Fibroblast of skin of back (primary cell): Measurements from ENCODE around the gene ACBD6. TPM values are rescaled to one million over a fixed set of nuclear protein-coding genes. Genes with fewer than 3 reads are reported as not detected.
A peak's percentile ranks its signal among the peaks of the same experiment; 100 is the strongest.
"Not testable (repeated sequence)": the region's sequence is repeated elsewhere in the genome, so short reads cannot be mapped to it uniquely, and the experiment has no call there.

Source experiments
- DNase-seq: peaks from one replicate; pipeline ENCODE4 v3.0.0-alpha.2; 2013
- polyA plus RNA-seq, 2 experiments: library from polyadenylated mRNA; unstranded; fragments of 120-200 nt; gene quantifications; one replicate each; pipeline ENCODE4 v1.2.1, GENCODE V29; 2013; ENCODE audit not compliant: insufficient read length in 2 of 2

The ACBD6 gene, protein sequence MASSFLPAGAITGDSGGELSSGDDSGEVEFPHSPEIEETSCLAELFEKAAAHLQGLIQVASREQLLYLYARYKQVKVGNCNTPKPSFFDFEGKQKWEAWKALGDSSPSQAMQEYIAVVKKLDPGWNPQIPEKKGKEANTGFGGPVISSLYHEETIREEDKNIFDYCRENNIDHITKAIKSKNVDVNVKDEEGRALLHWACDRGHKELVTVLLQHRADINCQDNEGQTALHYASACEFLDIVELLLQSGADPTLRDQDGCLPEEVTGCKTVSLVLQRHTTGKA
- polyA plus RNA-seq (2013, experiment 1 of 2; ENCODE audit: insufficient read length), result 49.6 TPM
- 61.7 TPM for polyA plus RNA-seq (2013, experiment 2 of 2; ENCODE audit: insufficient read length)

- DNase-seq, result peak; percentile 84
Observed at GRCh38 chr1:180502361-180503279, at the start of gene ACBD6. Gene ACBD6 (minus strand): TSS chr1:180502577. CDS start chr1:180502266, 311 bp downstream.

- DNase-seq, result no peak
Observed at GRCh38 chr1:180551997-180552396, 49.6 kb upstream of the ACBD6 start.

DNA sequence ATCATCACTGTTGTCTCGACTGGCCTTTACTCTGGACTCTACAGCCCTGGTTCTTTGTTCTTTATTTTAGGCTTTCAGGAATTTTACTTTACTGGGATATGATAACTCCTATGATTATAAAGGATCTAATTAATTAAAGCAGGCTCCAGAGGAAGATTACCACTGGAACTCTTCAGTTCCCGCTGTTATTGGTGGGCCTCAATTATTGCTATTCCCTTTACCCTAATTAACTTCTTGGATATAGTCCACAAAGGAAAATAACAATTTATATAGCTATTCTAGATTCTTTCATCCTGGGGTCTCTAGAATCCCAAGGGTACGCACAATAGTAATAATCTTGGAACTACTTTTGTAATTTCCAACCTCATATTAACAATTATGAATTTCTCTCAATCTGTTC, 47.9 kb upstream of the ACBD6 start:
- DNase-seq, result no peak

DNA sequence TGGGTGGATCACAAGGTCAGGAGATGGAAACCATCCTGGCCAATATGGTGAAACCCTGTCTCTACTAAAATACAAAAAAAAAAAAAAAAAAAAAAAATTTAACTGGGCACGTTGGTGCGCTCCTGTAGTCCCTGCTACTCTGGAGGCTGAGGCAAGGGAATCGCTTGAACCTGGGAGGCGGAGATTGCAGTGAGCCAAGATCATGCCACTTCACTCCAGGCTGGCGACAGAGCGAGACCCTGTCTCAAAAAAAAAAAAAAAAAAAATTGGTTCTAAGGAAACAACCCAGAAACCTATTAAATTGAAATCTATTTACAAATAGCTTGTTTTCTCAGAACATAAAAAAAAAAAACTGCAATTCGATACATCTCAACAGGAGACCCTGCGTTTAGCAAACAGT, 47.4 kb upstream of the ACBD6 start:
- not testable (repeated sequence) for DNase-seq

DNA sequence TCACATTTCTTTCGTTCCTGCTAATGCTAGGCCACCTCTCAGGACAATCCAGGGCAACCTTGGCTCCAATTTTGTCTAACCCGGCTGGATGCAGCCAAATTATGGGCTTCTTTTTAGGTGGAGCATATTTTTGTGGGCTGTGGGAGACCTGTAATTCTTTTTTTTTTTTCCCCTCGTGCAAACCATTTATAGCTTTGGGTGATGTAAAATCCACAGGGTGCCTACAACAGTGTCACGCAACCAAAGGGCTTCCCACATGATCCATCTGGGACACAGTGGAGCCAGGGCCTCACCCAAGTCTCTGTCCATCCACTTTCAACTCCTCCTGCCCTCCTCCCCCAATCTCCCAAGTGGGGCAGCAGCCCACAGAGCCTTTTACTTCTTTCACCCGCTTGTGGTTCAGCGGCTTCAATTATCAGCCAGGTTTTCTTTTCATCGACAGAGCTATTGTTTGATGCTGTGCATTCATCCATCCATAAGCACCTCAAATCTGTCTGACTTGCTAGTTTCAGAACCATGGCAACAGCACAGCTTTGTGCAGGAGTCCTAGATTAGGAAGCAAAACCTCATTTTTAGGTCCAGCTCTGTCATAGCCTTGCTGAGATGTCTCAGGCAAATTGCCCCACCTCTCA, 46.4 kb upstream of the ACBD6 start:
- no peak for DNase-seq

GRCh38 chr1:180545991-180546390, 43.6 kb upstream of the ACBD6 start:
- no peak for DNase-seq

GRCh38 chr1:180544050-180544449, 41.7 kb upstream of the ACBD6 start:
- no peak for DNase-seq

DNA sequence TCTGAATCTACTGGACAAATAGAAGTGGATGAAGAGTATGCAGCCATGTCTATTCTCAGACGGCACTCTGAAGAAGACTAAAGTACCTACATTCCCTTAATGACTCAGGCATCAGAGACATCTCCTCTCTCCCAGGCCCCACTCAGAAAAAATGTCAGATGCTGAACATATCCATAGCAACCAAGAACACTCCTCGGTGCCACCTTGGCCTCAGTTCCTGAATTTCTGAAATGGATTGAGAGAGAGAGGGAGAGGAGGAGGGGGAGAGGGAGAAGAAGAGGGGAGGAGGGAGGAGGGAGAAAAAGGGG, 40.4 kb upstream of the ACBD6 start:
- peak; percentile 66 for DNase-seq

DNA sequence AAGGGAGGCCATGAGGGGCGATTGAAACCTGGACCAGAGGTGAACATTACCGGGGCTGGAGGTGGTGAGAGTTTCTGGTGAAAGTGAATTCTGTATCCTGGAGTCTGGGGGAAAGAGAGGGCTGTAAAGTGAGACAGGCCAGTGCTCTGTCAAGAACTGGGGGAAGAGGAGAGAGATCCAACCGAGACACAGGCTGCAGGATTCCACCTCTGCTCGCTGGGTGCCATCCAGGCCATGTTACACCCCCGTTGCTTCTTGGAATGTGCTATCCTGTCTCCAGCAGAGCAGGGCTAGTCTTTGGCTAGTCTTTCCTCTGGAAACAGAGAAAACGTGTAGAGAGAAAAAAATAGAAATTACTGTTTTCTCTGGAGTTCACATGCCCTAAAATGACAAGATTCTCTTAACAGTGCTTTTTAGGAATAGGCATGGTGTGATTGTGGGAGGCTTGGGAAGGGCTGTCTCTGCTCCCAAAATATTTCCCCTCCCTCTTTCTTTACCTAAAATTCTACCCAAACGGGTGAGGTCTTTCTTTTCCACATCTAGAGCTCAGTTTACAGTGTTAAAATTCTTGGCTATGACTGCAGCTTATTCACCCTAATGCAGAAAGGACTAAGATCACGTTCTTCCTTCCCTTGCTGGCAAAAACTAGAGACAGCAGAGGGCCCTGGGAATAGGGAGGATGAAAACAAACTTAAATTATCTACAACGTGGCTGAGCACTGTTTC, 39.9 kb upstream of the ACBD6 start:
- peak; percentile 34 for DNase-seq

DNA sequence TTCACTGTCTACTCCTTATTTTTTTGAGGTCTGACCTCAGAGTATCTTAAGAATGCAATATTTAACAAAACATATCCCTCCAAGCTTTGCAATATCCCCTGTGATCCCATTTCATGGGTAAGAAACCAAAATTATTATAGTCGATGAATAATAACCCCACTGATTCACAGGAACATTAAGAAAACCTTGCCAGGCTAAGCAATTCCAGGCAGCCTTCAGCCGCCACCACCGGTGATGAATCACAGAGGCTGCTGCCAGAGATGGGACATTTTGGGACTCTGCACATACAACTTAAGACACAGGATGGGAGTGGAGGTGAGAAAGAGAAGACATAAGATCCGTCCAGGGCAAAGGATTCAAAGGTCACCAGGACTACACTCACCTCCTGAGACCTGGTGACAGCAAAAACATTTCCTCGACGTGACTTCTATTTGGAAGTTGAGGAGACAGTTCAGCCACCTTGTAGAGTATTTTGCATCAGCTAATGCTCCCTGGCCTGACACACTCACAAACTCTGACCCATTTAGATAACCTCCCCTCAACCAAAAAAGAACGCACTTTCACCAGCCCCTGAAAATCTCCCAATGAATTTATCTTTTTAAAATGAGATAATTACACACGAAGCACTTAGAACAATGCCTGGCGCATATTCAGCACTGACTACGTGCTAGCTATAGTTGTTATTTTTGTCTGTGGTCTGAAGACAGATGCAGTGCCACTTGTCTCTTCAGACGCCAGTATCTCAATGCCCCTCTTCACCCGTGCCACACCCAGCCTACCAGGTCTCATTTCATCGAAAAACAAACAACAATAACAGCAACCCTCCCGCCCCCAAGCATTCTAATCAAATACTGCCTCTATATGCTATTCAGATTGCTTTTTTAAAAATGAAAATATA, 38.6 kb upstream of the ACBD6 start:
- peak; percentile 79 for DNase-seq

DNA sequence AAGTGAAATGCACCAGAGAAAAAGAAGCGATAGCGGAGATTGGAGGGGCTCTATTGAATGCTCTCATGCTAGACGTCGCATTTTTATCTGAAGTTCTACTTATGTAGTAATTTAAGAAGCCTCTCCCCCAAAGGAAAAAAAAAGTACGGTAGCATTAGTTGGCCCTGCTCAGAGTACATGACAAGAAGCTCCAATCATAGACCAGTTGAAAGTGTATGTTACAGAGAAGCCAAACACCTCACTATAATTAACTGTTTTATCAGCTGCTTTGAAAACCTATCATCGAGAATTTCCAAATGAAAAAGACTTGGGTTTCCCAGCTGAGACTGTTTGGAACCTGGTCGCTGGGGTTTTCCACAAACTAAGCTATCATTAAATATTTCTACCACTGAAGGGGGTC, 36.8 kb upstream of the ACBD6 start:
- DNase-seq, result no peak

GRCh38 chr1:180536821-180537372, 34.5 kb upstream of the ACBD6 start:
- DNase-seq, result no peak

DNA sequence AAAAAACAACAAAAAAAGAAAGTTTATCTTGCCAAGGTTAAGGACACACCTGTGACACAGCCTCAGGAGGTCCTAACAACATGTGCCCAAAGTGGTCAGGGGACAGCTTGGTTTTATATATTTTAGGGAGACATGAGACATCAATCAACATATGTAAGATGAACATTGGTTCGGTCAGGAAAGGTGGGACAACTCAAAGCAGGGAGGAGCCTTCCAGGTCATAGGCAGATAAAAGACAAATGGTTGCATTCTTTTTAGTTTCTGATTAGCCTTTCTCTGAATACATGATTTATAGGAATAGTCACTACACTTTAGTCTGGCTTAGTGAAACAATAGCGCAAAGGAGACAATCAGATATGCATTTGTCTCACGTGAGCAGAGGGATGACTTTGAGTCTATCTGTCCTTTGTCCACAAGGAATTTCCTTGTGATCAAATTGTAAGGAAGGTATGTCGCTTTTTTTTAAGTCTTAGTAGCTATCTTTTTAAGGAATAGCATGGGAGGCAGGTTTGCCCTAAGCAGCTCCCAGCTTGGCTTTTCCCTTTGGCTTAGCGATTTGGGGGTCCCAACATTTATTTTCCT, 33.1 kb upstream of the ACBD6 start:
- no peak for DNase-seq

DNA sequence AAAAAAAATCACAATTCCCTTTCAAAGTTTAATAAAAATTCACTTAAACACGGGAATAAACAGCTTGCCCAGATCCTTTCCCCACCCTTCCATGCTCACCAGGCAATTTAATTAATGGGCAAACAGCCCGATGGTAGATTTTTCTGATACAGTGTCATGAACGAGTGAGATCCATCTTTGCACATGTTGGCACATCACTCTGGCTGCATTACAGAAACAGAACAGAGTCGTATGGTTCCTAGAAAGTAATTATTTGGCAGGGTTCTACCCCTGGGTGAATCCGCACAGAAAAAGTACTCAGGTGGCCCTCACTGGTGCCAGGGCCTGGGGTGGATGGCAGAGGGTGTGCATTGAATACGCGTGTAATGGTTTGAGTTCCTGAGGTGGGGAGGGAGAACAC, 31.8 kb upstream of the ACBD6 start:
- no peak for DNase-seq

- peak; percentile 65 for DNase-seq
Observed at GRCh38 chr1:180533266-180533987, 31.1 kb upstream of the ACBD6 start.

DNA sequence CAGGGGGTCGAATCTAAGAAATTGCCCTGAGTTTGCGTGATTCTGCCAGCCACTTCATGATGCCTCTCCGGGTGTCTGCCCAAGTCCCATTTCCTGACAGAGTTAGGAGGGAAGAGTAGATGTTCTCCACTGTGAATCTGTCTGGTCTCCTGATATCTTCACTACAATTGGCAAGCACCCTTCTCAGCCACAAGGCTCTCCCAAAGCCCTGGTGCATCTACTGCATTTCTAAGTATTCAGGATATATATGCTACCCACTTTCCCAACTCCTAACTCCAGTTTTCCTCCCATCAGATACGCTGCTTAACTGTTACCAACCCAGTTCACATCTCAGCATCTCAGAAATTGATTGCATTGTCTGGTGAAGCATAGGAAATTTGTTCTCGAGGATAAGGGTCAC, 30.5 kb upstream of the ACBD6 start:
- no peak for DNase-seq

GRCh38 chr1:180530501-180530900, 28.1 kb upstream of the ACBD6 start:
- DNase-seq, result peak; percentile 72

GRCh38 chr1:180528868-180529470, 26.6 kb upstream of the ACBD6 start:
- no peak for DNase-seq

GRCh38 chr1:180527101-180527669, 24.8 kb upstream of the ACBD6 start:
- DNase-seq, result peak; percentile 55

GRCh38 chr1:180525715-180526039, 23.3 kb upstream of the ACBD6 start:
- no peak for DNase-seq
